Stimulated activated CD4-positive, alpha-beta T cell treated with anti-CD3 and anti-CD28 coated beads, Interleukin-12 subunit alpha, Interleukin-12 subunit beta, amount 100 ng/mL, for 48 hours (primary cell): ENCODE measurements around the gene PGAP6.
A peak's percentile ranks its signal among the peaks of the same experiment; 100 is the strongest.
"Not testable (repeated sequence)": the region's sequence is repeated elsewhere in the genome, so short reads cannot be mapped to it uniquely, and the experiment has no call there.

Experiments used
- DNase-seq, 3 donors: peaks; one replicate each; pipeline ENCODE4 v3.0.0-alpha.2; 2020; ENCODE audit warnings: low read depth in 2 of 3, low spot score in 1 of 3

Gene PGAP6

GRCh38 chr16:331181-331814, 50.5 kb downstream of the PGAP6 start:
- DNase-seq, result not testable (repeated sequence)

- no peak for DNase-seq
Measured at GRCh38 chr16:330741-331140, 51.0 kb downstream of the PGAP6 start.

GRCh38 chr16:325375-326145, 56.2 kb downstream of the PGAP6 start:
- no peak for DNase-seq

- DNase-seq, result peak in 1 of 3 donors; percentile 31
Measured at GRCh38 chr16:324451-325334, 57.1 kb downstream of the PGAP6 start.

GRCh38 chr16:324201-324450, 57.7 kb downstream of the PGAP6 start:
- DNase-seq, result no peak

- no peak for DNase-seq
Measured at GRCh38 chr16:322476-323143, 59.2 kb downstream of the PGAP6 start.

GRCh38 chr16:321532-321931, 60.2 kb downstream of the PGAP6 start:
- DNase-seq, result no peak
